ENCODE data around the gene BMP10.

Gene BMP10

GRCh38 chr2:68817306-68817705, 53.9 kb downstream of the BMP10 start:
- no peak for DNase-seq (ENCODE audit: low read depth)
